ENCODE data around the gene TEX22.
A peak's percentile ranks its signal among the peaks of the same experiment; 100 is the strongest.

Gene TEX22

DNA sequence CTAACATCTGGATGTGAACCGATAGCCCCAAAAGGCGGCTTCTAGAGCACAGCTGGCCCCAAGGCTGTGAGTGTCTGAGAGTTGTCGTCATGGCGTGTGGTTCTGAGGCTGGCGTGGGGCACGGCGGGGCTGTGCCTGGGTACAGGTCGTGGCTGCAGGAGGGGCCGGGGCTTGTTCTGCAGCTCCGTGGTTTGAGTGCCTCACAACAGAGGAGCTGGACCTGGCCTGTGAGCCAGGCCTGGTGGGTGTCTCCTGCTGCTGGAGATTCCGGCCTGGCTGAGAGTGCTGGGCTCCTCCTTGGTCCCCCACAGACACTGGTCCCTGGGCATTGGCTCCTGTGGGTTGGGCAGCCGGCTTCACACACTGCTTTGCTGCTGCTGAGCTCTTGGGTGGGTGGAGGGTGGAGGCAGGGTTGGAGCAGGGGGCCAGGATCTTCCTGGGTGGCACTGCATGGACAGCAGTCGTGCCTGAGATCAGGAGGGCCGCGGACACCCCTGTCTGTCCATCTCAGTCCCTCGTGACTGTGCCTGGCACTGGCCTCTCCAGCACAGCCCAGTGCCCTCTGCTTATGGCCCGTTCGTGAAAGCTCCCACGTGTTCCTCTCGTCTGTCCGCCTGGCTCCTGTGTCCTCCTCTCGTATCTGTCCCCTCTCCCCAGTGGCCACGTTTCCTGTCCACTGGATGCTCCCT lies 31.8 kb upstream of the TEX22 start:
- DNase-seq (ENCODE audit: low read depth): no peak

GRCh38 chr14:105367116-105368031 lies 31.0 kb upstream of the TEX22 start:
- DNase-seq (ENCODE audit: low read depth): no peak

DNA sequence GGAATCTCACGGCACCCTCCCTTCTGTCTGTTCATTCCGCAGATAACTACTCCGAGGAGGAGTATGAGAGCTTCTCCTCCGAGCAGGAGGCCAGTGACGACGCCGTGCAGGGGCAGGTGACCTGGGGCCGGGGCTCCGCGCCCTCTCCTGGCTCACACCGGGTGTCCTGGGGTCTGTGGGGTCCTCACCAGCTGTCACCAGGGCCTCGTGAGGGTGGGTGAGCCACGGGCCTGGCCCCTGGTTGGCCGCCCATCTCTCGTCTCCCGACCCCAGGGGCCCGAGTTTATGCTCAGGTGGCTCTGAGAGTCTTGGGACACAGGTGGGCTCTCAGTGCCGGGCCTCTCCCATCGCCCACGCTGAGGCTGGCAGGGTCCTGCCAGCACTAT lies 30.3 kb upstream of the TEX22 start:
- no peak for DNase-seq (ENCODE audit: low read depth)

- DNase-seq (ENCODE audit: low read depth): no peak
These were observed 29.9 kb upstream of the TEX22 start for GRCh38 chr14:105368426-105368825.

GRCh38 chr14:105368910-105369652 lies 29.3 kb upstream of the TEX22 start:
- no peak for DNase-seq (ENCODE audit: low read depth)

DNA sequence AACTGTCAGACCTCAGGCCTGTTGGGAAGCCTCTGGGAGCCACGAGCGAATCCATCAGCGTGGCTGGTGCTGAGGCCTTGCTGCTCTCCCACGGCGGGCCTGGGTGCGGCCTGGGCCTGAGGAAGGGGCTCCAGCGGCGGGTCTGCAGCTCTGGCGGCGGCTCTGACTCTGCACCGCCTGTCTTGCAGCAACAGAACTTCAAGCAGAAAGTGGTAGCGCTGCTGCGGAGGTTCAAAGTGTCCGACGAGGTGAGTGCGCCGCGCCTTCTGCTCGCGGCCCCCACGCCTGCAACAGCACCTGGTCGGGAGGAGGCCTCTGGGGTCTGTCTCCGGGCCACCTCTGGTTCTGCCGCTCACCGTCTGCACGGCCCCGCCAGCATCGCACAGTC lies 28.7 kb upstream of the TEX22 start:
- no peak for DNase-seq (ENCODE audit: low read depth)

DNA sequence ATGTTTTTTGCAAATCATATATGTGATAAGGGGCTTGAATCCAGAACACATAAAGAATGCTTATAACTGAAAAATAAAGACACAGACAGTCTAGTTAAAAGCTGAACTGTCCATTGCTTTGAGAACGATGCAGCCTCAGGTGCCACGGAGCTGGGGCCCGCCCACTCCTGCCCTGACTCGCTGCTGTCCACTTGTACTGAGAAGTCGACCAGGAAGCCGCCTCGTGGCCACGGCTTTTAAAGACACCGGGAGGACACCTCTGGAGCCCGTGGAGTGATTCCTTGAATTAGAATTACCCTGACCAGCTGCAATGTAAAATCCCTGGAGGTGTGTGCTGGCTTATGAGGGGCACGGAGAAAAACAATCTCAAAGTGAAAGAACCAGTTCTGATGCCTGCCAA lies 23.9 kb upstream of the TEX22 start:
- DNase-seq (ENCODE audit: low read depth): no peak

- peak; percentile 11 for DNase-seq (ENCODE audit: low read depth)
These were observed 22.7 kb upstream of the TEX22 start for GRCh38 chr14:105375635-105376057.

DNA sequence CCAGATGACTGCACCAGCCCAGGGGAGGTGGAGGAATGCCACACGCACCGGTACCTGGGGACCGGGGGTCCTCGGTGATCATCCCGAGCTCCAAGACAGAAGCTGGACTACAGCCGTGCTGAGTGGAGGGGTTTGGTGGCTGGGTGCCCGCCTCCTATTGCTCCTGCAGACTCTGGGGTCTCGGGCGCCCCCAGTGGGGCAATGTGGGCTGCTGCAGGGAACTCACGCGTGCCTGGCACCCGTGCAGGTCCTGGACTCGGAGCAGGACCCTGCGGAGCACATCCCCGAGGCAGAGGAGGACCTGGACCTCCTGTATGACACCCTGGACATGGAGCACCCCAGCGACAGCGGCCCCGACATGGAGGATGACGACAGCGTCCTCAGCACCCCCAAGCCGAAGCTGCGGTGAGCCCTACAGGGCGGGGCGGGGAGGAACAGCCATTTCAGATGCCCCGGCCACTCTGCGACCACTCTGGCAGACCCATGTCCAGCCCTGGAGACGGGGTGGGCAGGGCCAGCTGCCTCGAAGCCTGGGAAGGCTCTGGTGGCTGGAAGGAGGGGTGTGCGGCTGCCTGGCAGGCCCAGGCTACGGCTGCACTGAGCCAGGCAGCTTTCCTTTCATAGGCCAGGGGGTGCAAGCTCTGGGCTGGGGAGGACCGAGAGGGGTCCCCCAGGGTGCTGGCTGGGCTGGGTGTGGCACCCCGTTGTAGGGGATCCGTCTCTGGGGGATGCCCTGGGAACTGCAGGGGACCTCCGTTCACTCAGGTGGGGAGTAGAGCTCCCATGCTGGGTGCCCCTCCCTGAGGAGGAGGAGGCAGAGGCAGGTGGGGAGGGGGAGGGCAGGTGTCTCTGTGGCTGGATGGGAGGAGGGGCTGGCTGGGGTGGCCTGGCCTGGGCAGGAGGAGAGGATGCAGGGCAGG lies 21.6 kb upstream of the TEX22 start:
- no peak for DNase-seq (ENCODE audit: low read depth)

DNA sequence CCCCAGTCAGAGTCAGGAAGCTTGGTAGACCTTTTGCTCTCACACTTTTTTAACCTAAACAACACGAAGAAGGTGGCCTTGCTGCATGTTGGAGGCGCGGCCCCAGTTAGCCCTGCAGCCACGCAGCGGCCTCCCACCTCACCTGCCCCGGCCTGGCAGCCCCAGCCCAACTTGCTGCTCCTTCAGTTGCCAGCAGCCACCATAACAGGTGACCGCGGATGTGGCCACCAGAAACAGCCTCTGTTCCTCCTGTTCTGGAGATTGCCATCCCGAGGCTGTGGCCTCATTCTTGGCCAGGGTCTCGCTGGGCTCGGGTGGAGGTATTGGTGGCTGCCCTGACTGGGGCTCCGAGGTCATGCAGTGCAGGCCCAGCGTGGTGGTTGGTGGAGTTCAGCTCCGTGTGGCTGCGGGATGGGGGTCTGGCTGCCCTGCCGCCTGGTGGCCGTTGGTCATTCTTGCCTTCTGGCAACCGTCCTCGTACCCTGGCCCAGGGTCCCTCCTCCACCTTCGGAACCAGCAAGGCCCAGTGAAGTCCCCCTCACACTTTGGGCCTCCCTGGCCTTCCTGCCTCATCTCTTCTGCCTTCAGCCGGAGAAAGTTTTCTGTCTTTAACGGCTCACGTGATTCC lies 20.7 kb upstream of the TEX22 start:
- no peak for DNase-seq (ENCODE audit: low read depth)

- no peak for DNase-seq (ENCODE audit: low read depth)
These were observed 20.1 kb upstream of the TEX22 start for GRCh38 chr14:105378199-105378598.

- no peak for DNase-seq (ENCODE audit: low read depth)
These were observed 19.3 kb upstream of the TEX22 start for GRCh38 chr14:105378873-105379685.

- DNase-seq (ENCODE audit: low read depth): no peak
These were observed 18.4 kb upstream of the TEX22 start for GRCh38 chr14:105379946-105380345.

DNA sequence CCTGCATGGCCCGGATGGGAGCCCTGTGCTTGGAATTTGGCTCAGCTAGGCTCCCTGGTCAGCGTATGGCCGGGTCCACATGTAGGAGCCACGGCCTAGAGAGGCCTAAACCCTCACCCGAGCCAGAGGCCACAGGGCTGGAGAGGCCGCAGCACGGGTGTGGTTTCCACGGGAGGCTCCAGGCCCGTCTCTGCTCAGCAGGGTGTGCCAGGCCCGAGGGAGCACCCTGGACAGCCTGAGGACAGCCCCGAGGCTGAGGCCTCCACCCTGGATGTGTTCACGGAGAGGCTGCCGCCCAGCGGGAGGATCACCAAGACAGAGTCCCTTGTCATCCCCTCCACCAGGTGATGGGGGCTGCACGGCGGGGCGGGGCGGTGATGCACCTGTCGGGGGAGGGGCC lies 17.6 kb upstream of the TEX22 start:
- no peak for DNase-seq (ENCODE audit: low read depth)

DNA sequence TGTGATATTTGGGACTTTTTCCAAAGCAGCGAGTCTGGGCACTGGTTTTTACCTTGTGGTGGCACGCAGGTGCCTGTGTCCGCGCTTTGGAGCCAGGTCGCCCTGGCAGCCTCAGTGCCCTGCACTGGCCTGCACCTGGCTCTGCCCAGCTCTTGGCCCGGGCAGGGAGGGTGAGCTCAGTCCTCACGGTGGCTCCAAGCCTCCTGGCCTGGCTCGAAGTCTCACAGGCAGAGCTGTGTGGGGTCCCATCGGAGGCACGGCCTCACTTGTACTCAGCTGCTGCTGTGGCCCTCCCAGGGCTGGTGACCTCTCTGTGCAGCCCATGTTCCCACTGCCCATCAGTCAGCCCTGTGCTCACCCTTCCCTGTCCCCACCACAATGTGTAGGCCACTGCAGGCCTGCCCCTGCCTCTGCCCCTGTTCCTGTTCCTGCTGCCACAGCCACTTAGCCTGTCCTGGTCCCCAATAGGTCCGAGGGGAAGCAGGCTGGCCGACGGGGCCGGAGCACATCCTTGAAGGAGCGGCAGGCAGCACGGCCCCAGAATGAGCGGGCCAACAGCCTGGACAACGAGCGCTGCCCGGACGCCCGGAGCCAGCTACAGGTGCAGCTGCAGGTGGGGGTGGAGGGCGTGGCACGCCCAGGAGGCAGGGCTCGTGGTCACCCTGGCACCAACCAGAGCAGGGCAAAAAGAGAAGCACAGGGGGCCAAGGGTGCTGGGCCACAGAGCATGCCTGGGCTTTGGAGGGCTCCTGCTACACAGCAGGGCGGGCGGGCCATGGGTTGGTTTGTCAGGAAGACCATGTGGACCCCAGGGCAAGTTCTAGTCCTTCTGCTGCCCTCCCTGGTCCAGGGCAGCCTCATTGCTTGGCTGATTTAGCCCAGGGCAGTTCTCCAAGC lies 16.6 kb upstream of the TEX22 start:
- DNase-seq (ENCODE audit: low read depth): no peak

DNA sequence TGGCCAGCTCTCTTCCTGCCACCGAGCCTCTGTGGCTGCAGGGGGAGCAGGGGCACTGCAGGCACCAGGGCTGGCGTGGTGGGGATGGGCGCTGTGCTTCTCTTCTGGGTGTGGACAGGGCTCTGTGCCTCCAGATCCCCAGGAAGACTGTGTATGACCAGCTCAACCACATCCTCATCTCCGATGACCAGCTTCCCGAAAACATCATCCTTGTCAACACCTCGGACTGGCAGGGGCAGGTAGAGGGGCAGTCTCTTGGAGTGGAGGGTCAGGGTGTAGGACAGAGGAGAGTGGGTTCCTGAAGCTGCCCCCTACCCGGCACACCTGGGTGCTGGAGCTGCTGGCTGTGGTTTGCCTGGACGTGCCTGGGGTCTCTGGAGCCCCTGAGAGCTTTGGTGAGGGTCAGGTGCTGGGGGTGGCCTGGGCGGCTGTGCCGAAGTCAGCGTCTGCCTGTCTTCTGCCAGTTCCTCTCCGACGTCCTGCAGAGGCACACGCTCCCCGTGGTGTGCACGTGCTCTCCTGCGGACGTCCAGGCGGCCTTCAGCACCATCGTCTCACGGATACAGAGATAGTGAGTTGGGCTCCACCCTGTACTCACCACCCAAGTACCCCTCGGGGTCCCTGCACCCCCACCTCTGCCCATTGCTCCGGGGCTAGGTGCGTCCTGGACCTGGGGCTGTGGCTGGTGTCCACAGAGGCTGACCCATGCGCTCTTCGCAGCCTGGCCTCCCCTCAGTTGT lies 15.8 kb upstream of the TEX22 start:
- DNase-seq (ENCODE audit: low read depth): no peak

GRCh38 chr14:105383083-105383730 lies 15.1 kb upstream of the TEX22 start:
- DNase-seq (ENCODE audit: low read depth): no peak

DNA sequence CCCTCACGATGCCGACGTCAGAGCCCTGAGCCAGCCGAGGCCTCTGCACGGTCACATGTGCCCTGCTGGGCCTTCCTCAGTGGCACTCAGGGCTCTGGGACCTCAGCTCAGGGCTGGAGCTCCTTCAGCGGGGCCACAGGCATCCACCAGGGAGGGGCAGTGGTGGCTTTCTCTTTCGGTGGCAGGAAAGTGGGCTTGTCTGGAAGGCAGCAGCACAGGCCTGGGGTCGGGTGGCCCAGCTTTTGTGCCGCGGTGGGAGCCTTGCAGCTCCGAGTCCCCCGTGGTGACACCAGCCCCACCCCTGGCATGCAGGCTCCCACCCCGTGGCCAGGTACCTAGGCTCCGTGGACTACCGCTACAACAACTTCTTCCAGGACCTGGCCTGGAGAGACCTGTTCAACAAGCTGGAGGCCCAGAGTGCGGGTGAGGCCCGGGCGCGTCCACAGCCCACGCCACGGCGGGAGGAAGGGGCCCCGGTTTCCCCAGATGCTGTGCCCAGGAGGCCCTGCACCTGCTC lies 14.2 kb upstream of the TEX22 start:
- no peak for DNase-seq (ENCODE audit: low read depth)

Measured in stimulated activated CD4-positive, alpha-beta T cell treated with anti-CD3 and anti-CD28 coated beads, Interleukin-2, amount 100 ng/mL, for 4 hours (primary cell).